ENCODE measurements around the gene FLYWCH1.

GRCh38 chr16:2976673-2977072 lies 64.9 kb downstream of the FLYWCH1 start:
- TF ChIP-seq CTCF (IDR thresholded peaks at IDR 0.05; ENCODE audit: extremely low read depth in 1 of 2, insufficient read depth in 1 of 2, low read depth in 1 of 2, low read length in 2 of 2) (no peak), POLR2A (IDR thresholded peaks at IDR 0.05; ENCODE audit: low read depth, low read length) (no peak), EZH2 (IDR thresholded peaks at IDR 0.05; ENCODE audit: borderline replicate concordance, low read depth, low read length, severe bottlenecking) (no peak), MAX (IDR thresholded peaks at IDR 0.05; ENCODE audit: insufficient read depth, insufficient read length) (no peak), POLR2AphosphoS5 (IDR thresholded peaks at IDR 0.05; ENCODE audit: insufficient read depth, low read depth, low read length) (no peak), JUN (IDR thresholded peaks at IDR 0.05; ENCODE audit: borderline replicate concordance, insufficient read depth, insufficient read length, low read depth) (no peak), GATA2 (IDR thresholded peaks at IDR 0.05; ENCODE audit: insufficient read depth, insufficient read length, low read depth, low read length) (no peak)

Data from endothelial cell of umbilical vein (primary cell).